OCI-LY1 (cell line): ENCODE results near the gene MIOX.

Experiments used
- H2AFZ ChIP-seq: fragments of 200-600 bp; sonication (generic), shearing (Covaris generic); 2 replicates; pipeline ENCODE4 v1.6.0; 2014; ENCODE audit warnings: antibody characterized with exemption, mild to moderate bottlenecking, low read length
- H3F3A ChIP-seq: fragments of 200-600 bp; sonication (generic), shearing (Covaris generic); 2 replicates; pipeline ENCODE4 v1.6.0; 2014; ENCODE audit warnings: mild to moderate bottlenecking, antibody characterized with exemption, low read length, moderate library complexity; ENCODE audit not compliant: insufficient read depth
- H3K27ac ChIP-seq: fragments of 200-600 bp; sonication (generic); 2 replicates; pipeline ENCODE4 v1.5.1; 2014; ENCODE audit warnings: low read length, mixed run types, mild to moderate bottlenecking, low read depth; ENCODE audit not compliant: poor library complexity, severe bottlenecking
- H3K27me3 ChIP-seq: fragments of 200-600 bp; sonication (generic); 2 replicates; pipeline ENCODE4 v1.6.0; 2014; ENCODE audit warnings: antibody characterized with exemption, mild to moderate bottlenecking, low read length, moderate library complexity; ENCODE audit not compliant: insufficient read depth
- H3K36me3 ChIP-seq: fragments of 200-600 bp; sonication (generic); 2 replicates; pipeline ENCODE4 v1.6.1; 2014; ENCODE audit warnings: mild to moderate bottlenecking, antibody characterized with exemption, low read length, moderate library complexity, mixed read lengths; ENCODE audit not compliant: insufficient read depth
- H3K4me1 ChIP-seq: fragments of 200-600 bp; sonication (generic); 2 replicates; pipeline ENCODE4 v1.5.1; 2014; ENCODE audit warnings: mild to moderate bottlenecking, low read length, moderate library complexity; ENCODE audit not compliant: insufficient read depth, severe bottlenecking
- H3K4me2 ChIP-seq: fragments of 200-600 bp; sonication (generic), shearing (Covaris generic); 2 replicates; pipeline ENCODE4 v1.6.1; 2014; ENCODE audit warnings: low read length
- H3K4me3 ChIP-seq: fragments of 200-600 bp; sonication (generic); 2 replicates; pipeline ENCODE4 v1.5.1; 2014; ENCODE audit warnings: low read length, low read depth, mild to moderate bottlenecking, mixed read lengths; ENCODE audit not compliant: poor library complexity, severe bottlenecking
- H3K79me2 ChIP-seq: fragments of 200-600 bp; shearing (Covaris generic); 2 replicates; pipeline ENCODE4 v1.6.1; 2016; ENCODE audit warnings: mixed run types, low read length, mixed read lengths; ENCODE audit not compliant: insufficient read depth
- H3K9ac ChIP-seq: fragments of 200-600 bp; sonication (generic), shearing (Covaris generic); 2 replicates; pipeline ENCODE4 v1.6.1; 2014; ENCODE audit warnings: mild to moderate bottlenecking, low read length, mixed read lengths
- H3K9me2 ChIP-seq: fragments of 200-600 bp; sonication (generic), shearing (Covaris generic); 2 replicates; pipeline ENCODE4 v1.6.1; 2014; ENCODE audit warnings: low read depth, mild to moderate bottlenecking, low read length, mixed read lengths
- H3K9me3 ChIP-seq: fragments of 200-600 bp; shearing (Covaris generic); 2 replicates; pipeline ENCODE4 v1.6.1; 2014; ENCODE audit warnings: low read length, mixed read lengths
- H4K20me1 ChIP-seq: fragments of 200-600 bp; sonication (generic), shearing (Covaris generic); 2 replicates; pipeline ENCODE4 v1.6.0; 2016; ENCODE audit warnings: mild to moderate bottlenecking, low read length; ENCODE audit not compliant: insufficient read depth
- CTCF ChIP-seq: fragments of 200-600 bp; sonication (generic), shearing (Covaris generic); IDR thresholded peaks from 2 replicates; pipeline ENCODE4 v1.5.1; 2017; ENCODE audit warnings: mild to moderate bottlenecking, antibody characterized with exemption, low read length, moderate library complexity, mixed read lengths
- EZH2 ChIP-seq: fragments of 200-600 bp; sonication (generic), shearing (Covaris generic); IDR thresholded peaks from 2 replicates; pipeline ENCODE4 v1.8.0; 2017; ENCODE audit warnings: borderline replicate concordance, mixed run types, mild to moderate bottlenecking, antibody characterized with exemption, low read length, moderate library complexity, mixed read lengths

Gene MIOX

GRCh38 chr22:50477923-50478322 lies 8.7 kb upstream of the MIOX start:
- Histone ChIP-seq H3K9me2 (no peaks in the 10 kb centered on the region), H3K27ac (no peak overlapping the region), H3K79me2 (peaks cover 11% of the 10 kb centered on the region), H2AFZ (no peak overlapping the region), H3K9me3 (no peaks in the 10 kb centered on the region), H3K4me2 (no peak overlapping the region), H3F3A (no peaks in the 10 kb centered on the region), H3K4me3 (no peak overlapping the region), H4K20me1 (no peaks in the 10 kb centered on the region), H3K27me3 (peaks cover 4% of the 10 kb centered on the region; the same call in 1 of the 2 replicates), H3K9ac (no peak overlapping the region), H3K4me1 (peaks cover 25% of the 10 kb centered on the region), H3K36me3 (no peaks in the 10 kb centered on the region)
- no peak for TF ChIP-seq CTCF
- TF ChIP-seq EZH2, result no peak

GRCh38 chr22:50479721-50480120 lies 6.9 kb upstream of the MIOX start:
- Histone ChIP-seq H2AFZ (no peak overlapping the region), H3K79me2 (no peaks in the 10 kb centered on the region), H3K4me1 (peaks cover 24% of the 10 kb centered on the region), H3F3A (no peaks in the 10 kb centered on the region), H3K36me3 (no peaks in the 10 kb centered on the region), H3K9ac (no peak overlapping the region), H4K20me1 (no peaks in the 10 kb centered on the region), H3K9me2 (no peaks in the 10 kb centered on the region), H3K9me3 (no peaks in the 10 kb centered on the region), H3K27me3 (peaks cover 4% of the 10 kb centered on the region; the same call in 1 of the 2 replicates), H3K4me2 (no peak overlapping the region), H3K4me3 (no peak overlapping the region), H3K27ac (no peak overlapping the region)
- TF ChIP-seq EZH2 (no peak), CTCF (no peak)

- H3K27me3 ChIP-seq, result peaks cover 4% of the 10 kb centered on the region; the same call in 1 of the 2 replicates
- H3K4me1 ChIP-seq, result peaks cover 18% of the 10 kb centered on the region
- H3K9me2 ChIP-seq, result no peaks in the 10 kb centered on the region
- no peak overlapping the region for H3K9ac ChIP-seq
- no peaks in the 10 kb centered on the region for H3K9me3 ChIP-seq
- no peaks in the 10 kb centered on the region for H4K20me1 ChIP-seq
- no peak overlapping the region for H2AFZ ChIP-seq
- no peak for TF ChIP-seq CTCF
- TF ChIP-seq EZH2, result no peak
- H3K4me2 ChIP-seq, result peak overlapping the region; percentile 64
- peak overlapping the region; percentile 50 for H3K4me3 ChIP-seq
- H3K27ac ChIP-seq, result no peak overlapping the region
- no peaks in the 10 kb centered on the region for H3K79me2 ChIP-seq
- H3K36me3 ChIP-seq, result no peaks in the 10 kb centered on the region
- H3F3A ChIP-seq, result no peaks in the 10 kb centered on the region
These were observed 5.6 kb upstream of the MIOX start for GRCh38 chr22:50481045-50481439.
